GF-D8 (cell line): ENCODE results near the gene GKN1.
"Not testable (repeated sequence)": the region's sequence is repeated elsewhere in the genome, so short reads cannot be mapped to it uniquely, and the experiment has no call there.

Experiments used
- DNase-seq: peaks from one replicate; lab custom pipeline; 2025; lab: John Stamatoyannopoulos, UW

The GKN1 gene

GRCh38 chr2:68974251-68974650 lies at the start of gene GKN1:
TSS of gene GKN1 (plus strand) at chr2:68974636. CDS start at chr2:68974678, 42 bp downstream.
- no peak for DNase-seq

- no peak for DNase-seq
These were observed 49.0 kb upstream of the GKN1 start for GRCh38 chr2:68925295-68925896.

- DNase-seq, result no peak
These were observed 47.6 kb upstream of the GKN1 start for GRCh38 chr2:68926796-68927195.

GRCh38 chr2:68931149-68931711 lies 43.2 kb upstream of the GKN1 start:
- DNase-seq, result no peak

- DNase-seq, result no peak
These were observed 42.6 kb upstream of the GKN1 start for GRCh38 chr2:68931799-68932198.

GRCh38 chr2:68932402-68932801 lies 42.0 kb upstream of the GKN1 start:
- no peak for DNase-seq

- DNase-seq, result no peak
These were observed 40.4 kb upstream of the GKN1 start for GRCh38 chr2:68934021-68934420.

GRCh38 chr2:68935471-68935870 lies 39.0 kb upstream of the GKN1 start:
- no peak for DNase-seq

- DNase-seq, result no peak
These were observed 38.0 kb upstream of the GKN1 start for GRCh38 chr2:68936427-68936826.

GRCh38 chr2:68936889-68937288 lies 37.5 kb upstream of the GKN1 start:
- no peak for DNase-seq

- no peak for DNase-seq
These were observed 36.9 kb upstream of the GKN1 start for GRCh38 chr2:68937346-68938055.

GRCh38 chr2:68938938-68939337 lies 35.5 kb upstream of the GKN1 start:
- DNase-seq, result no peak

- no peak for DNase-seq
These were observed 34.5 kb upstream of the GKN1 start for GRCh38 chr2:68939962-68940361.

GRCh38 chr2:68940369-68940768 lies 34.1 kb upstream of the GKN1 start:
- DNase-seq, result no peak

- no peak for DNase-seq
These were observed 31.6 kb upstream of the GKN1 start for GRCh38 chr2:68942827-68943226.

GRCh38 chr2:68943581-68944568 lies 30.6 kb upstream of the GKN1 start:
- no peak for DNase-seq

GRCh38 chr2:68946117-68946516 lies 28.3 kb upstream of the GKN1 start:
- no peak for DNase-seq

GRCh38 chr2:68948710-68949109 lies 25.7 kb upstream of the GKN1 start:
- DNase-seq, result no peak

GRCh38 chr2:68951899-68952298 lies 22.5 kb upstream of the GKN1 start:
- no peak for DNase-seq

GRCh38 chr2:68952887-68953521 lies 21.4 kb upstream of the GKN1 start, which contains the start of gene GKN2:
TSS of gene GKN2 (minus strand) at chr2:68952893. CDS start at chr2:68952861, 32 bp downstream.
- DNase-seq, result no peak

GRCh38 chr2:68955432-68955831 lies 19.0 kb upstream of the GKN1 start:
- DNase-seq, result not testable (repeated sequence)

- DNase-seq, result no peak
These were observed 15.4 kb upstream of the GKN1 start for GRCh38 chr2:68959001-68959400.
